Fibroblast of skin of back (primary cell): ENCODE measurements around the gene TEX11.

ENCODE experiments used
- DNase-seq: peaks from one replicate; pipeline ENCODE4 v3.0.0-alpha.2; 2013

The TEX11 gene

GRCh38 chrX:70494441-70494840 is 414.1 kb downstream of the TEX11 start:
- no peak for DNase-seq

GRCh38 chrX:70488856-70489255 is 419.7 kb downstream of the TEX11 start:
- DNase-seq, result no peak

DNA sequence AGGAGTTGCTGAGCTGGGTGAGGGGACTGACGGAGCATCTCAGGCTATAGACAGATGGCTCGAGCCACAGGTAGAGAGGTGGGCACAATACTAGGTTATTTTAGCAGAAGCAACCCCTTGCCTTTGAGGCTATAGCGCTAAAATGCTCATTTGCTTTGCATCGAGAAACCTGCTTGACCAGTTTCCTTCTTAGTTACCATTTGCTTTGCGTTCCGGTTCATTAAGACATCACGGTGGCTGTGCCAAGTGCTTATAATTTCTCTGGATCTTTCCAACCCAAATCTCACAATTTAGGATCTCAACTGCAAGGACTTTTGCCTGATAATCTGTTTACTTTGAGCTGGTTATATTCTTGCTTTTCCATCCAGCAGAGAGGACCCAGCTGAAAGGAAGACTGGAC is 423.0 kb downstream of the TEX11 start:
- DNase-seq, result no peak

DNA sequence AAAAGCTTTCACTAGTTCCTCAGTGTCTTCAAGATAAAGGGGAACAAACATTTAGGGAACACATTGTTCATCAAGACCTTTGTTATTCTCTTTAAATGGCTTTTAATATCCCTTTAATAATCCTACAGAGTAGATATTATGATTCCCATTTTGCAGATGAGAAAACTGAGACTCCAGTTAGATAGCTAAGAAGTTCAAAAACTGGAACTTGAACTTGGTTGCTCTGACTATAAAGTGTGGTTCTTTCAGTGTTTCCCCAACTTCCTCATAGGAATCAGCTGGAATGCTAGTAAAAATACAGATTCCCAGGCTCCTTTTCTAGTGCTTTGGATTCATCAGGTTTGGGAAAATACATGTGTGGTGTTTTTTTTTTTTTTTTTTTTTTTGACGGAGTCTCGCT is 426.2 kb downstream of the TEX11 start:
- DNase-seq, result no peak

GRCh38 chrX:70481471-70482270 is 426.8 kb downstream of the TEX11 start:
- no peak for DNase-seq

DNA sequence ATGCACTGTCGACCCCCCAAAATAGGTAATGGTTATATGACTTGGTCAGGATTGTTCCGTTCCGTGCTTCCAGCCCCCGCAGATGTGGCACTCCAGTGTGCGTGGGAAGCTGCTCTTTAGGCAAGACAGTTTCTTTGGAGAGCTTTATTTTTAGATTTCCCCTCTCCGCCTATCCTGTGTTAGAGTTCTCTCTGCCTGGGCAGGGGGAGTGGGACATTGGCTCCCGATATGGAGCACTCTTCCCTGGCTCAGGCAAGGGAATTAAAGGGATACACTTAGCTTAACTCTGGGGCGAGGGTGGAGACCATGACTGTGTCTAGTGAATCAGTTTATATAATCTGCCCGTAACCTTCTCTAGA is 427.9 kb downstream of the TEX11 start:
- DNase-seq, result no peak

- DNase-seq, result peak; percentile 11
Observed at GRCh38 chrX:70479922-70480659, 428.4 kb downstream of the TEX11 start.

GRCh38 chrX:70479247-70479921 is 429.1 kb downstream of the TEX11 start:
- DNase-seq, result peak; percentile 78
